Esophagus mucosa (tissue), 1 donor: ENCODE results near the gene LRRC66. TPM values are rescaled to one million over a fixed set of nuclear protein-coding genes. Genes with fewer than 3 reads are reported as not detected.

ENCODE experiments used
- ATAC-seq: fragments of 200-7000 bp; cut with Tn5 transposase; one replicate; pipeline ENCODE4 v1.9.1; 2020
- total RNA-seq: library from RNA; stranded (reverse); gene quantifications from one replicate; pipeline ENCODE4 v1.2.4, GENCODE V29; 2023
- donor health status: DM: yes; HTN: yes; CAD: no.

LRRC66 gene
- total RNA-seq, 1 donor from 2014 or later: 0.12 TPM

GRCh38 chr4:52010986-52011385 is 9.2 kb downstream of the LRRC66 start:
- no peak for ATAC-seq

GRCh38 chr4:52006887-52007286 is 13.3 kb downstream of the LRRC66 start:
- no peak for ATAC-seq

- ATAC-seq: no peak
Observed at GRCh38 chr4:52005604-52006273, 14.4 kb downstream of the LRRC66 start.

DNA sequence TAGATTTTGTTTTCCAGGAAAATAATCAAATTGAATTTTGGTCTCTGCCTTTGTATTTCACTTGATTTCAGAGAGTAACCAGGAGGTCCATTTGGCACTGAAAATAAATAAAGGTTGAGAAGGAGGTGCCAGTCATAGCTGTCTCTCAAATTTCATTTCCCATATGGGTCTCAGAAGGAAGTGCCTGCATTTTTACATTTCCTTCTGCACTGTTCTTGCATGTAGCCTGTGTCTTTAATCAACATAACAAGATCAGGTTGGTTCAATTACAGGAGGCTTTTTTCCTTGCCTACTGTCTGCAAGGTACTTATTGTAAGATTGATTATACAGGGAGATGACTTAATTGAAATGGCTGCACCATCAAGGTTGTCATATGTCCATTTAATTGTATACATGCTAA is 15.7 kb downstream of the LRRC66 start:
- ATAC-seq: no peak

DNA sequence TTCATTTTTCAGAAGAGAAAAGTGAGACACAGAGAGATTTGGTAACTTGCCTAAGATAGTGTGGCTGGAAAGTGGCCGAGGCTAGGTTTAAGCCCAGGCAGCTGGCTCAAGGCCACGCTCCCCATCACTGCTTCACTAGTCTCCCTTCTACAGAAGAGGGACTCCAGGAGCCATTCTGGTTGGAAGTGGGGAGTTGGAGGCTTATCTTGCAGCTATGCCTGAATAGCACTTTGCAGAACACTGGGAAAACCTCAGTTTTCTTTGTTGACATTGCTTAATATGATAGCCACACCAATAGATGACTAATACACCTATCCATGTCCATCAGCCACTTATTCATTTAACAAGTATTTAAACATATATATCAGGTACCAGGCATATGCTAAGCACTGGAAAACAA is 18.5 kb downstream of the LRRC66 start:
- no peak for ATAC-seq

- no peak for ATAC-seq
Observed at GRCh38 chr4:51999250-51999649, 20.9 kb downstream of the LRRC66 start.

GRCh38 chr4:51998837-51999236 is 21.3 kb downstream of the LRRC66 start:
- ATAC-seq: no peak

DNA sequence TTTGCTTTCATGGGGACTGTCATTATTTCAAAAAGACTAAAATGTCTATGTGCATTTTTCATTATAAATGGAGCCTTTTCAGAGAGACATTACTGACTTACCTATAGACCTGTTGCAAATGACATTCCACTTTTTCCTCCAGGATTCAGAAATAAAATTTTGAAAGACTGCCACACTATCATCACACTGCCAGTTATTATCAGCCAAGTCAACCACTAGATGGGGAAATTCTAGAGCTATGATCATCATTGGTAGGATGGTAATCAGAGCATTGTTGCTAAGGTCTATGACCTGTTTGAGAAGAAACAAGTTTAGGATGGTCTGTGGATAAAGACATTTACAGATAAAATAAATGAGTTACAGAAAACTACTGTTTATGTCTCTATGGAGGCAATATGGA is 22.5 kb downstream of the LRRC66 start:
- ATAC-seq: no peak

GRCh38 chr4:51995647-51996220 is 24.4 kb downstream of the LRRC66 start:
- ATAC-seq: no peak

DNA sequence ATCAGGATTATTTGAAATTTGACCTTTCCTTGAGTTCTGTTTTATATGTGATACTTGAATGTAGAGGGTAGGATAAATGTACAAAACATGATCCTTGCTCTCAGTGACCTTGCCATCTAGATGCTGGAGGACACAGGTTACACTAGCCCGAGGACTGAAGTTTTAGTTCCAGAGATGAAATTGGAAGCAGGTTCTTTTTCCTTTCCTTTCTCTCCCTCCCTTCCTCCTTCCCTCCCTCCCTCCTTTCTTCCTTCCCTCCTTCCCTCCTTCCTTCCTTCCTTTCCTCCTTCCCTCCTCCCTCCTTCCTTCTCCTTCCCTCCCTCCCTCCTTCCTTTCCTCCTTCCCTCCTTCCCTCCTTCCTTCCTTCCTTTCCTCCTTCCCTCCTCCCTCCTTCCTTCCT is 54.3 kb downstream of the LRRC66 start:
- no peak for ATAC-seq

DNA sequence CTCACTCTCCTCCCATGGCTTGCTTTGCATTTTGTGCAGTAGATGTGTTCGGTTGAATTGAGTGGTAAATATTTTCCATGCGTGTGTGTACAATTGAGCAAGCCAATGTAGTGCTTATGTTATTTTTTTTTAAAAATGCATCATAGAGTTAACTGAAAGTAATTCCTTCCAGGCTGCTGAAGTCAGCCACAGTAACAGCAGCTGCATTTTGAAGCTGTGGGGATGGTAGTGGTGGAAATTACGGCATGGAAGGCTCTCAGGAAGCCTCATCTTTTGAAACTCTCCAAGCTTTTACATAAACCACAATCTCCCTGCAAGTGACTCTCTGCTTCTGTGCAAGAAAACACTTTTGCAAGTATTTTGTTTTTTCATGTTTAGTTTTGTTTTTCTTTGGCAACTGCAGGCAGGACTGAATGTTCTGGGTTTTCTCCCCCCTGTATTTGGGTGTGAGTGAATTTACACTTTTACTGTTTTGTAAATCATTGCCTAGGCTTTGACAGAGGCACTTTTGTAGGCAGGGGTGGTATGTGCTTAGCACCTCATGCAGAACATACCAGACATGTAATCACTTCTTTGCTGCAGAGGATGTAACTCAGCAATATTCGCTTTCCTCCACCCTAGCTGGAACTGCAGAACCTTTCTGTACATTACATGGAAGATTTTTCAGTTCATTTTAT is 56.2 kb downstream of the LRRC66 start:
- no peak for ATAC-seq

DNA sequence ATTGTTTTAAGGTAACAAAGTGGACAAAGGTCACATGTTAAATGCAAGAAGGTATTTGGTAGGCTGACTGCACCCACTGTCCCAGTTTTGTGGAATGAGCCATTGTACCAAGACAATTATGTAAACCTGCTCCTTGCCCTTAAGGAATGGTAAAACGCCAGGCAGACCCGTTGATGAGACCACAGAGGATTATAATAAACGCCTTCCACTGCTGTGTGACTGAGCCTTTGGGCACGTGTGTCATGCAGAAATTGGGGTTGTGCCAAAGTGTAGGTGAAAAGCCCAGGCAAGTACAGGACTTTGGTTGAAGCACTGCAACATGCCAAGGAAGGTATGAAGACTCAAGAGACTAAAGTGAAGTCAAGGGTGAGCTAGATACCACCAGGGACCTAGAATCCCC is 59.7 kb downstream of the LRRC66 start:
- no peak for ATAC-seq

GRCh38 chr4:51958199-51958968 is 61.8 kb downstream of the LRRC66 start:
- no peak for ATAC-seq

Other genes with a start within 250 kb of the LRRC66 start
- gene DCUN1D4, start 177.2 kb downstream of the LRRC66 start, total RNA-seq: 19.2 TPM
- 7.4 TPM for gene SGCB, start 17.9 kb upstream of the LRRC66 start, total RNA-seq
- 11.9 TPM for gene SPATA18, start 30.9 kb upstream of the LRRC66 start, total RNA-seq